LoVo (cell line): ENCODE data around the gene DIP2A.
"Not testable (repeated sequence)": the region's sequence is repeated elsewhere in the genome, so short reads cannot be mapped to it uniquely, and the experiment has no call there.

ENCODE experiments used
- DNase-seq: peaks from one replicate; pipeline ENCODE4 v3.0.0-alpha.2; 2016; ENCODE audit warnings: low spot score

DIP2A gene

GRCh38 chr21:46555678-46556077 is 97.0 kb downstream of the DIP2A start:
- DNase-seq = no peak

DNA sequence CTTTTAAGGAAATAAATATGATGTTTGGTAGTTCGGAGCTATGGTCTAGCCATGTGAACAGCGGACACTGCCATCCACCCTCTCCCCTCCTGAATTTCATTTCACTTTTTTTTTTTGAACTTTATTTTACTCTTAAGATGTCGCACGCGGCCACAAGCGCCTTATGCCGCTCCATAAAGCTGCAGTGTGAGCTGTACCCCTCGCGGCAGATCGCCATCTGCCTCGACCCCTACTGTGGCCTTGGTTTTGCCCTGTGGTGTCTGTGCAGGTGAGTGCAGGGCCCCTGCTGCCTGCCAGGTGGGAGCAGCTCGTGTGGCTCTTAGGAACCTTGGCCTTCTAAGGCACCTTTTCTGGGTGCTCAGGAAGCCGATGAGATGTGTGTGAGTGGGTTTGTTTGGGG is 98.1 kb downstream of the DIP2A start:
- no peak for DNase-seq

GRCh38 chr21:46557469-46557868 is 98.8 kb downstream of the DIP2A start:
- no peak for DNase-seq

- DNase-seq = no peak
Measured at GRCh38 chr21:46557919-46558392, 99.3 kb downstream of the DIP2A start.

- DNase-seq = no peak
Measured at GRCh38 chr21:46559291-46559983, 100.7 kb downstream of the DIP2A start.

DNA sequence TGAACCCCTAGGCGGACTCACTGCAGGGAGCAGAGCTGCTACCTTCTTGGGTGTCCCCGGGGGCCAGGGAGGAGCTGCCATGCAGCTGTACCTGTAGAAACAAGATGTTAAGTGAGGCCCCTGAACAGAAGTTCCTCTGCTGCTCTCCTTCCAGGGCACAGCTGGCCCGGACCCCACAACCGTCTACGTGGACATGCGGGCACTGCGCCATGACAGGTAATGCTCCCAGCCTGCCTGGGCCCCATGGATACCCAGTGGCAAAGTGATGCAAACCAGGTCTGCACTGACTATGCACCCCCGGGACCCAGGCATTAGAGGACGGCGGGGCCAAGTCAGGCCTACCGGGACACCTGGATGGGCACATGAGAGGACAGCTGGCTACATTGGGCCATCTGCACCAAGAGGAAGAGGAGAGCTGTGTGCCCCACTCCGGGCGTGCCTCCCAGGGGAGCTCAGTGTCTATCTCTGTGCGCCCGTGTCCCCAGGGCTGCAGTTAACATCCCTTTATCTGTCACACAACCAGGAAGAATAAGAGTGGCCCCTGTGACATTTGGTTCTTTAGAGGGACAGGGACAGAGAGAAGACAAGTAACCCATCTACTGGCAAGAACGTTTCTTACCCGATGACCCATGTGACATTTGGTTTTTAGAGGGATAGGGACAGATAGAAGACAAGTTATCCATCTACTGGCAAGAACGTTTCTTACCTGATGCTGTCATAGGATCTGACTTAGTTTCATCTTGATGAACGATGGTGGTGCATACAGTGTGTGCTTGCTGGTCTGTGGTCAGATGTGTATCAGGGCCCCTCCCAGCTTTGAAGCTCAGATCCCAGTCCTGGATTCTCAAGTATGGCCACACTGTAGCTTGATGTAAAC is 102.1 kb downstream of the DIP2A start:
- DNase-seq = no peak

GRCh38 chr21:46561445-46562090 is 102.9 kb downstream of the DIP2A start:
- DNase-seq = no peak

DNA sequence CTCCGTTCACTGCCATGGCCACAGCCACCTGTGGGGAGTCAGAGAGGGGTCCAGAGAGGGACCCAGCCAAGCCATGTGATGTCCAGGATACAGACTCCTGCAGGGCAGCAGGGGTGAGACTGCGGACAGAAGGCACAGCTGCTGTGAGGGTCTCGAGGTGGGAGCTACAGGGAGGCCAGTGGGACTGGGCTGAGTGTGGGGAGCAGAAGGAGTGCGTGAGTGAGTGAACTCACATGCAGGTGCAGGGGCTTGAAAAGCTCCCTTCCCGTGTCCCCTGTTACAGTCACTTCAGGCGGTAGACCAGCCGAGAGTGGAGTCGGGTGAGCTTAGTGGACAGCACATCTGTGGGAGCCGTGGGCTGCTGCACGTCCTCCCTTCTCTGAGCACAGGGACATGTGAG is 103.8 kb downstream of the DIP2A start:
- DNase-seq = no peak

DNA sequence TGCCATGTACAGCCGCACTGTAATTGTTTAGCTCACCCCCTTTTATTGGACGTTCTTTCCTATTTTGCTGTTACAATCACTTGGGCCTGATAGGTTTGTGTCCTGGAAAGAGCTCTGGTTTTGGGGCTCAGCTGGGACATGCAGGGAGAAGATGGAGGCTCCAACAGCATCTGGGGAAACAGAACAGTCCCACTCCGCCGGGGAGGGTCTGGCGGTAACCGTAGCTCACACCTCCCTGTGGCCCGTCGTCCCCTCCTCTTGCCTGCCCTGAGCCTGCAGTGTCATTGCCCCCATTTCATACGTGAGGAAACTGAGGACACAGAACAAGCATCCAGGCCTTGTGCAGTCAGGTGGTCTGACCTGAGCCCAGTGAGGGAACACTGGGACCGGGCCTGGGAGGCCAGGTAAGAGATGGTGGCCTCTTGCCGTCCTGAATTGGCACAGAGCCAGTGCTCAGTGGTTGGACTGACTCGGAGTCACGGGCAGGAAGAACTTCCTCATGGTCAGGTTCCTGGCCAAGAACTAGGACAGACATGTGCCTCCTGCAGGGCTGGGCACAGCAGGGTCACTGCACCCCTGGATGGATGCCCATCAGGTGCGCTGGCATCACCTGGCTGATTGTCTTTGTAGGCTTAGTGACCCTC is 104.4 kb downstream of the DIP2A start:
- peak; percentile 14 for DNase-seq

DNA sequence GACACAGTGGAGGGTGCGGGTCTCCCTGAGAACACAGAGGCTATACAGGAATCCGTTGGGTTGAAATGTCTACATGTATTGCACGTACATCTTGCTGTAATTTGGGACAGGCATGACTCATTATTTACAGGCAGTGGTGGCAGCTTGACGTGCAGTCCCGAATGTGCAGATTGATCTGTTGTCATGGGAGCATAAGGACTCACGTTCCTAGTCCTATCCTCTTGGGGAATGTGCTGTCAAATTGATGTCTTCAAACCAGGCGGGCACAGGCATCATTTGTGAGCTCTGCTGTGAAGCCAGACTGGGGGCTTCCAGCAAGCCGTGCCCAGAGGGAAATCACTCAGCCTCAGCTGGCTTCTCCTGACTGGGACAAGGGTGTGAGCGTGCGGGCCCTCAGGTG is 105.7 kb downstream of the DIP2A start:
- no peak for DNase-seq

DNA sequence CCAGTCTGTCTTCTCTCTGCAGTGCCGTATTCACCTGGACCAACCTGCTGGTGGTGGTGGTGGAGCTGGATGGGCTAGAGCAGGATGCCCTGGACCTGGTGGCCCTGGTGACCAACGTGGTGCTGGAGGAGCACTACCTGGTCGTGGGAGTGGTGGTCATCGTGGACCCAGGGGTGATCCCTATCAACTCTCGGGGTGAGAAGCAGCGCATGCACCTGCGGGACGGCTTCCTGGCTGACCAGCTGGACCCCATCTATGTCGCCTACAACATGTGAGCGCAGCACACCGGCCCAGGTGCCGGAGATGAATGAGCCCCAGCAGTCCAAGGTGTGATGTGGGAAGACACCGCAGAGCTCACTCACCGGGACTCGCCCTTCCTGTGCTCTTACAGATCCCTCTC is 108.7 kb downstream of the DIP2A start:
- no peak for DNase-seq

GRCh38 chr21:46568562-46568961 is 109.9 kb downstream of the DIP2A start:
- DNase-seq = no peak

DNA sequence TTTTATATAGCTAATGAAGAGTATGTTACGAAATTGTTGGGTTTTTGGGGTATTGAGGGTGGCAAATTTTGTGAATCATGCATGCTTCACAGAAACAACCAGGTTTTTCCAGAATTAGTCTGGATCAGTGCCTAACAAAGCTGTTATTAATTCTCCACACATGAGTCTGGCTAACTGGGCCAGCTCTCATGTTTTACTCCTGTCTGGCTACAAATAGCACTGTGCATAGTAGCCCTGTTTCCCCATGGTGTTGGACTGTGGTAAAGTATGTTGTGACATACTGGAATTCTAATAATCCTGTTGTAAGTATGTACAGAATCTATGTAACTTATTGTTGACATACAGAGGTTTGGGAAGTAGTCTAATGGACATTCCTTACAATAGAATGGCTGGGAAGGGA is 110.4 kb downstream of the DIP2A start:
- DNase-seq = no peak

GRCh38 chr21:46570119-46570518 is 111.4 kb downstream of the DIP2A start:
- no peak for DNase-seq

- DNase-seq = no peak
Measured at GRCh38 chr21:46570631-46571030, 111.9 kb downstream of the DIP2A start.

DNA sequence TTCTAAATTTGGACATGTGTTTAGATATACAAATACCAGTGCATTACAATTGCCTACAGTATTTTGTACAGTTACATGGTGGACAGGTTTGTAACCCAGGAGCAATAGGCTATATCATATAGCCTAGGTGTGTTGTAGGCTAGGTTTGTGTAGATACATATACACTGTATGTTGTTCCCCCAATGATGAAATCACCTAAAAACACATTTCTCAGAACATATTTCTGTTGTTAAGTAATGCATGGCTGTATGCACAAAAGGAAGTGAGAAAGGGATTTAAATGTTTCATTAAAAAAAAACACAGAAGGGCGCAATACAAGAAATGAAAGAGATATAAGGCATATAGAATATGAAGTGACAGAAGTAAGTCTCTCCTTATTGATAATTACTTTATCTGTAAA is 114.2 kb downstream of the DIP2A start:
- no peak for DNase-seq

DNA sequence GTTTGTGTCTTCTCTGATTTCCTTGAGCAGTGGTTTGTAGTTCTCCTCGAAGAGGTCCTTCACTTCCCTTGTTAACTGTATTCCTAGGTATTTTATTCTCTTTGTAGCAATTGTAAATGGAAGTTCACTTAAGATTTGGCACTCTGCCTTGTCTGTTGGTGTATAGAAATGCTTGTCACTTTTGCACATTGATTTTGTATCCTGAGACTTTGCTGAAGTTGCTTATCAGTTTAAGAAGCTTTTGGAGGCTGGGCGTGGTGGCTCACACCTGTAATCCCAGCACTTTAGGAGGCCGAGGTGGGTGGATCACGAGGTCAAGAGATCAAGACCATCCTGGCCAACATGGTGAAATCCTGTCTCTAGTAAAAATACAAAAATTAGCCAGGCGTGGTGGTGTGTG is 119.1 kb downstream of the DIP2A start:
- not testable (repeated sequence) for DNase-seq

DNA sequence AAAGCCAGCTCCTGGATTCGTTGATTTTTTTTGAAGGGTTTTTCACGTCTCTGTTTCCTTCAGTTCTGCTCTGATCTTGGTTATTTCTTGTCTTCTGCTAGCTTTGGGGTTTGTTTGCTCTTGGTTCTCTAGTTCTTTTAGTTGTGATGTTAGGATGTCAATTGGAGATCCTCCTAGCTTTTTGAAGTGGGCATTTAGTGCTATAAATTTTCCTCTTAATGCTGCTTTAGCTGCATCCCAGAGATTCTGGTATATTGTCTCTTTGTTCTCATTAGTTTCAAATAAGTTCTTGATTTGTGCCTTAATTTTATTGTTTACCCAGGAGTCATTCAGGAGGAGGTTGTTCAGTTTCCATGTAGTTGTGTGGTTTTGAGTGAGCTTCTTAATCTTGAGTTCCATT is 120.7 kb downstream of the DIP2A start:
- not testable (repeated sequence) for DNase-seq

DNA sequence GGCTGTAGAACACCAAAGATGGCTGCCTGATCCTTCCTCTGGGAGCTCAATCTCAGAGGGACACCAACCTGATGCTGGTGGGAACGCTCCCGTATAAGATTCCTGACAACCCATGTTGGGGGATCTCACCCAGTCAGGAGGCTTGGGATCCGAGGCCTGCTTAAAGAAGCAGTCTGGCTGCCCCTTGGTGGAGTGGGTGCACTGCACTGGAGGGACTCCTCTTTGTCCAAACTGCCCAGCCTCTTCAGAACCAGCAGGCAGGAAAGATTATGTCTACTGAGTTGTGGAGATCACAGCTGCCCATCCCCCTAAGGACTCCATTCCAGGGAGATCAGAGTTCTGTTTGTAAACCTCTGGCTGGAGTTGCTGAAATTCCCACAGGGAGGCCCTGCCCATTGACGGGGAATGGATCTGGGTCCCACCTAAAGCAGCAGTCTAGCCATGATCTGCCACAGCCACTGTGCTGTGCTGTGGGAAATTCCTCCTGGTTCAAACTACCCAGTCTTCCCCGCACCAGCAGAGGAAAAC is 123.2 kb downstream of the DIP2A start:
- no peak for DNase-seq

DNA sequence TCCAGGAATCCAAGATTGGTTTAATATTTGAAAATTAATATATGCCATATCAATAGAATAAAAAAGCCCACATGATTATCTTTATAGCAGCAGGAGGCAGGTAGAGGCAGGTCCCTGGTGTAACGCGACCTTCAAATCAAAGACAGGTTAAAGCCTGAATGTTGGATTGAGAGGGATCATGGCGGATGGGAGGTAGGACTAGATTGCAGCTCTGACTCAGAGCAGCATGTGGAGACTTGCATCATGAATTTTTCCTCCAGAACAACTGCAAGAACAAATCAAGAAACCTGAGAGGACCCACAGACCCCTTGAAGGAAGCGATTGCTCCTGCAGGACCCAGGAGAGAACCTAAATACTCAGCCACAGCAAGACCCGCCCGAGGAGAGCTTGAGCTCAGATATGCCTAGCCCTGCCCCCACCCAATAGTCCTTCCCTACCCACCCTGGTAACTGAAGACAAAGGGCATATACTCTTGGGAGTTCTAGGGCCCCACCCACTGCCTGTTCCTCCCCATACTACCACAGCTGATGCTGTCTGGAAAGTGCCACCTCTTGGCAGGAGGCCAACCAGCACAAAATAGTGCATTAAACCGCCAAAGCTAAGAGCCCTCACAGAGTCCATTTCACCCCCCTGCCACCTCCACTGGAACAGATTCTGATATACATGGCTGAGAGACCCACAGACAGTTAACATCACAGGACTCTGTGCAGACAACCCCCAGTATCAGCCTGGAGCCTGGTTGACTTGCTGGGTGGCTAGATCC is 126.7 kb downstream of the DIP2A start:
- DNase-seq = no peak

GRCh38 chr21:46594276-46594675 is 135.6 kb downstream of the DIP2A start:
- DNase-seq = no peak
